ENCODE measurements around the gene CABLES2.

- TF ChIP-seq CTCF (conservative IDR thresholded peaks at IDR 0.05; ENCODE audit: low read length) (no peak), EZH2phosphoT487 (IDR thresholded peaks at IDR 0.05; ENCODE audit: borderline replicate concordance) (no peak)
Measured at GRCh38 chr20:62424249-62425107, 17.4 kb upstream of the CABLES2 start.
